D721Med (cell line): ENCODE results near the gene ZNF408.

Experiments
- DNase-seq: peaks from one replicate; pipeline ENCODE4 v3.0.0; 2011; ENCODE audit warnings: low spot score; ENCODE audit not compliant: insufficient read length
- FAIRE-seq: peaks from 2 replicates; lab custom pipeline; 2011; peaks lifted over from hg19 to GRCh38; lab: Jason Lieb, UNC
- TF ChIP-seq, protein P1 (sequence below): IDR thresholded peaks from 2 replicates; pipeline ENCODE4 v1.5.1; 2012; ENCODE audit warnings: mild to moderate bottlenecking, control low read depth; ENCODE audit not compliant: insufficient read depth; ENCODE audit errors: missing control alignments

Gene ZNF408

DNA sequence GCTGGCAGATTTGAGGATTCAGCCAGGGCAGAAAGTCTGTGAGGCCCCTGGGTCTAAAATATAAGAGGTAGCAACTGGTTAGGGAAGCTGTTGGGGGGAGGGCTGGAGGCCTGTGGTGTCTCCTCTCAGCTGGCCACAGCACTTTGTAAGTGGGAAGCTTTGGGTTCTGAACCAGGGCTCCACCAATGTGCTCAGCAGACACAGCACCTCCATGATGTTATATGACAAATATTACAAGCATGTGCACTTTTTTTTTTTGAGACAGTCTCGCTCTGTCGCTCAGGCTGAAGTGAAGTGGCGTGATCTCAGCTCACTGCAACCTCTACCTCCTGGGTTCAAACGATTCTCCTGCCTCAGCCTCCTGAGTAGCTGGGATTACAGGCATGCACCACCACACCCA is 8.4 kb upstream of the ZNF408 start:
- FAIRE-seq: no peak
- TF ChIP-seq, protein P1, sequence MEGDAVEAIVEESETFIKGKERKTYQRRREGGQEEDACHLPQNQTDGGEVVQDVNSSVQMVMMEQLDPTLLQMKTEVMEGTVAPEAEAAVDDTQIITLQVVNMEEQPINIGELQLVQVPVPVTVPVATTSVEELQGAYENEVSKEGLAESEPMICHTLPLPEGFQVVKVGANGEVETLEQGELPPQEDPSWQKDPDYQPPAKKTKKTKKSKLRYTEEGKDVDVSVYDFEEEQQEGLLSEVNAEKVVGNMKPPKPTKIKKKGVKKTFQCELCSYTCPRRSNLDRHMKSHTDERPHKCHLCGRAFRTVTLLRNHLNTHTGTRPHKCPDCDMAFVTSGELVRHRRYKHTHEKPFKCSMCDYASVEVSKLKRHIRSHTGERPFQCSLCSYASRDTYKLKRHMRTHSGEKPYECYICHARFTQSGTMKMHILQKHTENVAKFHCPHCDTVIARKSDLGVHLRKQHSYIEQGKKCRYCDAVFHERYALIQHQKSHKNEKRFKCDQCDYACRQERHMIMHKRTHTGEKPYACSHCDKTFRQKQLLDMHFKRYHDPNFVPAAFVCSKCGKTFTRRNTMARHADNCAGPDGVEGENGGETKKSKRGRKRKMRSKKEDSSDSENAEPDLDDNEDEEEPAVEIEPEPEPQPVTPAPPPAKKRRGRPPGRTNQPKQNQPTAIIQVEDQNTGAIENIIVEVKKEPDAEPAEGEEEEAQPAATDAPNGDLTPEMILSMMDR: no peak
- DNase-seq: no peak

DNA sequence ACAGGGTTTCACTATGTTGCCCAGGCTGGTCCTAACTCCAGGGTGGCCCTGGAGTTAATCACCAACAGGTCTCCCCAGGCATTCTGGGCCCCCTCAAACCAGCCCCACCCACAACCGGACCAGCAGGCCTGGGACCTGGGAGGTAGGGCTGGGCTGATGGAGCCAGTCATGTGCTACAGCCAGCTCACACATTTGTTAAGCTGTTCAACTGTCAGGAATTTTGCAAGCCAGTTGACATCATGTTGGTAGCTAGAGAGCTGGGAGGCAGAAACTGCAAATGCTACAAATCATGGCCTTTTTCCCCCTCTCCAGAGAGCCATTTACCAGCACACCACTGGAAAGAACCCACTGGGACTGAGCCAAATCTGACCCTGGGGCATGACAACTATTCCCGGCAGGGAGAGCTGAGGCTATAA is 7.2 kb upstream of the ZNF408 start:
- TF ChIP-seq, protein P1: no peak
- DNase-seq: no peak
- no peak for FAIRE-seq

DNA sequence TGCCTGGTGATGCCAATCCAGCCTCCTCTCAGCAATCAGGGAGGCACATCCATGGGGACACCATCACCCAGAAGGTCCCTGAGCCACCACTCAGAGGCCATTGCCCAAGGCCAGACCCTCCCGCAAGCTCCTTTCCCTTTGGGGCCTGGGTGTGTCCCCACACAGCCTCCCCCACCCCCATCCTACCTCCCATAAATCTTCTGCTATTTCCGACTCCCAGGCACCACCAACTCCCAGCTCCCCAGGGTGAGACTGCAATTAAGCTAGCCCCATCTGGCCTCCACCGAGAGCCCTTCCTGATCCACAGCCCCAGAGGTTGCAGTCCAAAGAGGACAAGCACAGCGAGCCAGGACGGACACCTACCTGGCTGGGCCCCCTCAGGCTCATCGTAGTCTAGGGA is 6.8 kb upstream of the ZNF408 start:
- TF ChIP-seq, protein P1: no peak
- no peak for DNase-seq
- no peak for FAIRE-seq

DNA sequence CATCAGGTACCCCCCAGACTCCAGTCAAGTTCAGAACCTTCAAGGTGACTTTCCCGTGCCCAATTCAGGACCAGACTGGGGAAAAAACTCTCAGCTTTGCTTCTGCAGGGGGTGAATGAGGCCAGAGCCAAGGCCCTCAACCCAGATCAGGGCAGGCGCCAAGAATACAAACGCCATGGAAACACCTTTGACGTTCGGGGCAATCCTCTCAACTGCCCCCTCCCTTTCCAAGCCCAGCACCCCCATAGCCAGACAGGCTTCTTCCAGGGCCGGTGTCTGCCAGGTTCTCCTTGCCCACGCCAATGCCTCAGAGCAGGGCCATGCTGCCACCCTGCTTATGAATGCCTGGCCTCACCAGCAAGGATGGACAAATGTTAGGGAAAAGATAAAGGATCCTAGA is 6.2 kb upstream of the ZNF408 start:
- TF ChIP-seq, protein P1: no peak
- DNase-seq (no peak), FAIRE-seq (no peak)

DNA sequence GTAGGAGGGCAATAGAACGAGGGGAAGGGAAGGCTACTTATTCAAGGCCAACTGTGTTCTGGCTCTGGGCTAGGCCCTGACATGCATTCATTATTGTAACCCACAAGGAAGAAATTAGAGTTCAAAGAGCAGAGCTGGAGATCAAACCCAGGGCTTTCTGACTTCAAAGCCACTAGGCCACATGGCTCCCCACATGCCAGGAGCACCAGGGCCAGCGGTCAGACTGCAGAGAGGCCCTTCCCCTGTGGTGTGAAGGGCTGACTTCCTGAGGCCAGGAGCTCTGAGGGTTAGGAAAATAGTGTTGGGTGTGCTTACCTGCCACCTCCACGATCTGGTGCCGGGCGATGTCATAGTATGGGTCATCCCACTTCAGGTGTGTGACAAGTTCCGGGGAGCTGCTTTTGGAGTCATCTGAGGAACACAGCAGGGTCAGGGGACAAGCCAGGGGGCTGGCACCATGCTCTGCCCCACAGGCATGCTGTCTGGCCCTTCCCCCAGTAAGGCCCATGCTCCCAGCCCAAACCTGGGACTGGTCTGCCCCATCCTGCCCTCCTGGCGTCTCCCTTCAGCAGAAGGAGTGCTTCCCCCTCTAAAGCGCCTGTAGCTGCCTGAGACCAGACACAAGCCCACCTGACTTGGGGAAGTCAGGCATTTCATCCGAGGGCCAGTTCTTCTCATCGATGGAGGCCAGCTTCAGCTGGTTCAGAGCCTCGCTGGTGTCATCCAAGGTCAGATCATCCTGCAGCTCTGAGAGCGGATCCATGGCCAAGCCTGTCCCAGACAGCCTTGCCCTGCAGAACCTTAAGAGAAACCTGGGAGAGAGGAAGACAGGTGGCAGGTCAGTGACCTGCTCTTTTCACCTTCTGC is 5.3 kb upstream of the ZNF408 start:
- FAIRE-seq (no peak), DNase-seq (no peak)
- TF ChIP-seq, protein P1: no peak

DNA sequence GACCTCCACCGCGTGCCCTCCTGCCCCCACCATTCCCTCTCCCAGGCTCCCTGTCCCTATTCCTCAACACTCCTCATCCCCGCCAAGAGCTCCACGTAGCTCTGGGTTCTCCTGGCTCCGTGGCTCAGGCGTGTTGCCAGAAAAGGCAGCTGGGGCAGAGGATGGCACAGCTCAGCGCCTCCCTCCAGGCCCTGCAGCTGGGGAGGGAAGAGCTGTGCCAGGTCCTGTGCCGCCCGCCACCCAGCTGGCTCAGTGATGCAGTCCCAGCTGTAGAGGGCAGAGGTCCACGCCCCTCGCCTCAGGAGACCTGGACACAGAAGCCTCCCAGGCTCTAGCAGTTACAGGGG is 4.6 kb upstream of the ZNF408 start:
- TF ChIP-seq, protein P1: no peak
- FAIRE-seq: no peak
- no peak for DNase-seq

DNA sequence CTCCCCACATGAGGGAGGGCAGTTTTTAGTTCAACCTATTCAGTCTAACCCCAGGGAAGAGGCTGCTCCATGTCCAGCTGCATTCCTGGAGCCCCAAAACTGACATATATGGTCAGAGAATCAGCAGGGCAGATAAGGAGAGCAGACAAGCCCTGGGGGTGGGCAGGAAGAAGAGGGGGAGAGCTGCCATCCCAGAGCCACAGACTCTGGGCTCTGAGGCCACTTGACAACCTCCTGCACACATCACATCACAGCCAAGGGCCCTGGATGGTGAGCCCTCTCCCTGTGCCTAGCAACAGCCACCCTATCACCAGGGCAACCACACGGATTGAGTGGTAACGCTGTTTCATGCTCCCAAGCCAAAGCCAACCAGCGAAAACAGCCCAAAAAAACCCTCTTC is 3.5 kb upstream of the ZNF408 start:
- DNase-seq (no peak), FAIRE-seq (no peak)
- TF ChIP-seq, protein P1: no peak
